ENCODE results near the gene MYOM1.

- TF ChIP-seq YY1 (IDR thresholded peaks at IDR 0.05; ENCODE audit: low read depth): no peak
- TF ChIP-seq USF1 (IDR thresholded peaks at IDR 0.05): no peak
- TF ChIP-seq EP300 (IDR thresholded peaks at IDR 0.05; ENCODE audit: borderline replicate concordance): no peak
- TF ChIP-seq NFIC (IDR thresholded peaks at IDR 0.05): no peak
- TF ChIP-seq MAX (IDR thresholded peaks at IDR 0.05): no peak
- TF ChIP-seq CREB1 (IDR thresholded peaks at IDR 0.05; ENCODE audit: low read depth): no peak
- no peak for TF ChIP-seq TEAD4 (IDR thresholded peaks at IDR 0.05)
- no peak for TF ChIP-seq REST (IDR thresholded peaks at IDR 0.05; ENCODE audit: low read depth)
- no peak for TF ChIP-seq TCF12 (IDR thresholded peaks at IDR 0.05; ENCODE audit: low read depth)
- TF ChIP-seq CEBPB (IDR thresholded peaks at IDR 0.05): no peak
- TF ChIP-seq RAD21 (IDR thresholded peaks at IDR 0.05; ENCODE audit: low read depth): no peak
Observed at GRCh38 chr18:3268306-3268705, 48.5 kb upstream of the MYOM1 start.

All from Ishikawa (cell line).